ENCODE measurements around the gene CHD9NB.

DNA sequence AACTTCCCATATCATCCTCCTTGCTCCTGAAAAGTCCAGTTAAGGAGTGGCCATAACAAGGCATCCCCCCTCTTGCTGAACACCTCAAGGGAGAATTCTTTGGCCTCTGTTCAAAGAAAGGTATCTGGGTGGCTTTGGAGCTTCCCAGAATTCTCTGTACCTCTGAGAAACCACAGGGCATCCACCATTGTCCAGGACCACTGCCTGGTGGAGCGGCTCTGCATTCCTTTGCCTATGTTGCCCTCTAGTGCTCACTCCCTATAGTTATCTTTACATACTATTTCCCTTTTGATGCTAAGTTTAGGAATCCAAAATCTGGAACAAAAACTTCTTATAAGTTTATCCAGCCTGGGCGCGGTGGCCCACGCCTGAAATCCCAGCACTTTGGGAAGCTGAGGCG, 30.3 kb downstream of the CHD9NB start:
- TF ChIP-seq, protein P1, sequence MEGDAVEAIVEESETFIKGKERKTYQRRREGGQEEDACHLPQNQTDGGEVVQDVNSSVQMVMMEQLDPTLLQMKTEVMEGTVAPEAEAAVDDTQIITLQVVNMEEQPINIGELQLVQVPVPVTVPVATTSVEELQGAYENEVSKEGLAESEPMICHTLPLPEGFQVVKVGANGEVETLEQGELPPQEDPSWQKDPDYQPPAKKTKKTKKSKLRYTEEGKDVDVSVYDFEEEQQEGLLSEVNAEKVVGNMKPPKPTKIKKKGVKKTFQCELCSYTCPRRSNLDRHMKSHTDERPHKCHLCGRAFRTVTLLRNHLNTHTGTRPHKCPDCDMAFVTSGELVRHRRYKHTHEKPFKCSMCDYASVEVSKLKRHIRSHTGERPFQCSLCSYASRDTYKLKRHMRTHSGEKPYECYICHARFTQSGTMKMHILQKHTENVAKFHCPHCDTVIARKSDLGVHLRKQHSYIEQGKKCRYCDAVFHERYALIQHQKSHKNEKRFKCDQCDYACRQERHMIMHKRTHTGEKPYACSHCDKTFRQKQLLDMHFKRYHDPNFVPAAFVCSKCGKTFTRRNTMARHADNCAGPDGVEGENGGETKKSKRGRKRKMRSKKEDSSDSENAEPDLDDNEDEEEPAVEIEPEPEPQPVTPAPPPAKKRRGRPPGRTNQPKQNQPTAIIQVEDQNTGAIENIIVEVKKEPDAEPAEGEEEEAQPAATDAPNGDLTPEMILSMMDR (IDR thresholded peaks at IDR 0.05; ENCODE audit: poor library complexity) = peak; percentile 80
- no peak for TF ChIP-seq EZH2 (IDR thresholded peaks at IDR 0.05; ENCODE audit: borderline replicate concordance)
